Fibroblast of upper back skin (primary cell): ENCODE measurements around the gene SET.

Experiments used
- DNase-seq: peaks from one replicate; pipeline ENCODE4 v3.0.0-alpha.2; 2013

SET gene

DNA sequence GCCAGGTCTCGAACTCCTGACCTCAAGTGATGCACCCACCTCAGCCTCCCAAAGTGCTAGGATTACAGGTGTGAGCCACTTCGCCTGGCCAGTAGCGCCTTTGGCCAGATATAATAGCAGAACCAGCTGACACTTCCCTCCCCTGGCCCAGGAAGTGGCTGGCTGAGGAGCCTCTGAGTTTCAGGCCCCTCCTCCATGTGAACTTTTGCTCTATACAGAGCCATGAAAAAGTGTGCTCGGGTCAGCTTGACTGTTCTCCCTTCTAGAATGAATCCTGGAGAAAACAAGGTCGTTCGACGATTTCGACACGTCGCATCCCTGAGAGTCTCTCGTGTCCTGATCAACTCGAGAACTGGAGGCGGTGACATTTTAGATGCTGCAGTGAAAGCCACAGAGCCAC lies 43.6 kb downstream of the SET start:
- DNase-seq, result no peak

DNA sequence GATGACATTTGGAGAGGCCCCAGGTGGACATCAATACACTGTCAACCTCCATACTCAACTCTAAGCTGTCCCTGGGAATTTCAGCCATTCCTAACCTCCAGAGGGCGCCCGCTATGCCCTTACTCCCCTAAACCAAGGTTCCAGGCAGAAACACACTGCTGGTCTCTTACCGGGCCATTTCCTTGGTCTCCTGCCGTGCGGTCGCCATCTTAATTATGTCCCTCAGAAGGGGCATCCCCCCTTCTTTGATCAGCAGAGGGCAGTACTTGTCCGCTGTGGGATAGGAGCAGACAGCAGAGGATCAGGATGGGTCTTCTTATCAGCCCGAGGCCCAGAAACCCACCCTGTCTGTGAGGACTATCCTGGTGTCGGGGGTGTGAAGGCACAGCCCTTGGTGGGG lies 44.2 kb downstream of the SET start:
- peak; percentile 87 for DNase-seq

DNA sequence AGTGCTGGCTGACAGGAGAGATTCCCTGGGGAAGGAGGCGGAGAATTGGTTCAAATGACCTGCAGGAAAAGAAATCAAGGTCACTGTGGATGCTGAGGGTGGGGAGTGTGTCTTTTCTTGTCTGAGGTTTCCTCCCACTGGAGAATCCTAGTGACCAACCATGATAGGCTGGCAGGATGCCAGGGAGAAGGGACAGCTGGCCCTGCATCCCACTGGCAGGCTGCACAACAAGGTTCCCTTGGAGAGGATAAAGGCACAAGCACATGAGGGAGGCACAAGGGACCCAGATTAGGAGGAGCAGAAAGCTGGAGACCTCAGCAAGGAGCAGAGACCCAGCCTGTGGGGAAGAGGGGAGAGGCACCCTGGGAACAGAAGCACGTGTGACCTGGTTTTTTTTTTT lies 46.4 kb downstream of the SET start:
- no peak for DNase-seq

GRCh38 chr9:128742401-128742800 lies 53.4 kb downstream of the SET start:
- DNase-seq, result no peak

DNA sequence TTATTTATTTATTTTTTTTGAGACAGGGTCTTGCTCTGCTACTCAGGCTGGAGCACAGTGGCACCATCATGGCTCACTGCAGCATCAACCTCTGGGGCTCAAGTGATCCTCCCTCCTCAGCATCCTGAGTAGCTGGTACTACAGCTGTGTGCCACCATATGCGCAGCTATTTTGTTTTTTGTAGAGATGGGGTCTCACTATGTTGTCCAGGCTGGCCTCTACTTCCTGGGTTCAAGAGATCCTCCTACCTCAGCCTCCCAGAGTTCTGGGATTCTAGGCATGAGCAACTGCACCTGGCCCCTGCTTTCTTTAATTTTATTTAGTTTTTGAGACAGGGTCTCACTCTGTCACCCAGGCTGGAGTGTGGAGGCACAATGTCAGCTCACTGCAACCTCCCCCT lies 54.4 kb downstream of the SET start:
- DNase-seq, result no peak
